K562 (cell line): ENCODE results near the gene PEX7. TPM values are rescaled to one million over a fixed set of nuclear protein-coding genes. Genes with fewer than 3 reads are reported as not detected.

Experiments
- CAMTA2 ChIP-seq: fragments of 250-450 bp; sonication (Bioruptor Pico); conservative IDR thresholded peaks from 2 replicates; pipeline ENCODE4 v1.5.1; 2022
- CEBPZ ChIP-seq: fragments of 150-350 bp; IDR thresholded peaks from 2 replicates; pipeline ENCODE4 v1.6.1; 2014; ENCODE audit warnings: low read depth, mild to moderate bottlenecking, low read length, borderline replicate concordance
- FUS ChIP-seq: fragments of 200-400 bp; formaldehyde crosslinking; optimal IDR thresholded peaks from 2 replicates; pipeline ENCODE3; 2017; ENCODE audit warnings: low read depth, low read length
- KLF1 ChIP-seq: fragments of 450-650 bp; IDR thresholded peaks from 2 replicates; pipeline ENCODE4 v1.6.1; 2016; ENCODE audit warnings: missing genetic modification characterization, missing compliant biosample characterization
- PBX2 ChIP-seq, 2 experiments: IDR thresholded peaks in 1 of 2; conservative IDR thresholded peaks in 1 of 2; 2 replicates each; pipeline ENCODE4 v1.6.1; 2016; ENCODE audit warnings: low read depth in 2 of 2, mild to moderate bottlenecking in 1 of 2, missing compliant biosample characterization in 1 of 2, missing genetic modification characterization in 1 of 2, moderate library complexity in 1 of 2
- SETDB1 ChIP-seq: IDR thresholded peaks from one replicate; pipeline ENCODE4 v1.6.1; 2012; ENCODE audit warnings: low read length, control low read depth, inconsistent platforms
- TBP ChIP-seq: optimal IDR thresholded peaks from 2 replicates; pipeline ENCODE3; 2011; ENCODE audit warnings: low read depth, low read length, improper control_type of control experiment
- TFAM ChIP-seq: fragments of 250-450 bp; sonication (Bioruptor Pico); conservative IDR thresholded peaks from 2 replicates; pipeline ENCODE4 v1.5.0; 2021; ENCODE audit warnings: mild to moderate bottlenecking, moderate library complexity
- TOE1 ChIP-seq, 2 experiments: fragments of 450-650 bp in 1 of 2; sonication (generic) in 1 of 2; formaldehyde crosslinking in 1 of 2; IDR thresholded peaks; 2 replicates each; pipeline versions ENCODE4 v1.7.1 to v1.8.0; 2016 to 2022; ENCODE audit warnings: borderline replicate concordance in 2 of 2, mild to moderate bottlenecking in 2 of 2, antibody characterized with exemption in 1 of 2, inconsistent platforms in 1 of 2, low read depth in 1 of 2, missing genetic modification reagents in 1 of 2, moderate library complexity in 1 of 2
- XRCC3 ChIP-seq: fragments of 450-650 bp; IDR thresholded peaks from 2 replicates; pipeline ENCODE4 v1.6.1; 2017; ENCODE audit warnings: mild to moderate bottlenecking, moderate library complexity
- ZNF324 ChIP-seq: fragments of 250-450 bp; sonication (Bioruptor Pico); IDR thresholded peaks from 2 replicates; pipeline ENCODE4 v1.4.0; 2020; ENCODE audit warnings: mild to moderate bottlenecking
- polyA plus RNA-seq, 8 experiments: library from polyadenylated mRNA; depleted of rRNA in 4 of 8; stranded (reverse) in 5 of 8; unstranded in 3 of 8; fragments of >200 nt; fragmentation: Nextera tagmentation in 2 of 8; fragmentation: Illumina TruSeq in 1 of 8; extraction: Ambion mirVana in 2 of 8; extraction: Trizol in 1 of 8; gene quantifications; 2 replicates each; pipeline versions ENCODE4 v1.2.1 to v1.2.3, GENCODE V29; 2011 to 2014; ENCODE audit warnings: inconsistent platforms in 1 of 8, missing spikeins in 1 of 8
- total RNA-seq, 7 experiments: library from RNA; depleted of rRNA in 6 of 7; stranded (reverse); fragments of >200 nt in 6 of 7; fragmentation: Illumina TruSeq in 2 of 7; extraction: Trizol in 2 of 7; gene quantifications; 2 replicates each; pipeline versions ENCODE4 v1.2.1 to v1.2.3, GENCODE V29; 2011 to 2021; ENCODE audit warnings: low replicate concordance in 1 of 7
- TF ChIP-seq, protein P1 (sequence below): IDR thresholded peaks from 2 replicates; pipeline ENCODE4 v1.6.1; 2011; ENCODE audit not compliant: insufficient read length; ENCODE audit errors: extremely low read depth
- TF ChIP-seq, protein P2 (sequence below): sonication (generic); formaldehyde crosslinking; IDR thresholded peaks from 2 replicates; pipeline ENCODE4 v1.5.0; 2020; ENCODE audit warnings: missing genetic modification reagents

The PEX7 gene
- total and polyA plus RNA-seq, 9 of the 15 experiments (the other 6 are each of a cell fraction or from before 2014, with no cell fraction given) = 1.6 to 12.9 (median 9.1) TPM

DNA sequence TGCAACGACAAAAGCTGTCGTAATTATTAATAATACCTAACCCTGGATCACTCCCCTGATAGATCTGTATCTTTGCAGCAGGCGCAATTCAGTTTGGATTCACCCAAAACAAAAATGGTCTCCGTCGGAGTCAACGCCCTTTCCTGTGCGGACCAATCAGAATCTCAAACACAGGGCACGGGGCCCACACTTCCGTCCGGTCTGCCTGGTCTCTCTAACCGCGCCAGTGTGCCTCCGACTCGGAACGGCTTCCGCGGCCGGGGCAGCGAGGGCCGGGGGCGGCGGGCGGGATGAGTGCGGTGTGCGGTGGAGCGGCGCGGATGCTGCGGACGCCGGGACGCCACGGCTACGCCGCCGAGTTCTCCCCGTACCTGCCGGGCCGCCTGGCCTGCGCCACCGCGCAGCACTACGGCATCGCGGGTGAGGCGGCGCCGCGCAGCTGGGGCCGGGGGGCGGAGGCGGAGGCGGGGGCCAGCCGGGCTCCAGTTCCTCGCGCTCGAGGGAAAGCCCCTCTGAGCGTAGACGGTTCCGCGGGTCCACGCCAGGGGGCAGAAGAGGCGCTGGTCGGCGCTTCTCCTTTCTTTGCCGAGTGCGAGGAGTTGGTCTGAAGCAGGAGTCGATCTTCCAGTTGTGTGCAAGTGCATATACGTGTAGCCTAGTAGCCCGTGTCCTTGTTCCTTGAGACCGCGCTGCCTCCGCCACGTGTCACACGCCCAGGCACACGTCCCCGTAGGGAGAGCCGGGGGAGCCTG, at the start of gene PEX7 (continued):
- TF ChIP-seq TBP = peak; percentile 65
- TF ChIP-seq PBX2 (CRISPR knock-in tag; IDR thresholded peaks at IDR 0.05; ENCODE audit: low read depth) = no peak
- TF ChIP-seq PBX2 (tag; conservative IDR thresholded peaks at IDR 0.05; ENCODE audit: low read depth) = no peak
- no peak for TF ChIP-seq TOE1 (IDR thresholded peaks at IDR 0.05; ENCODE audit: borderline replicate concordance)
- TF ChIP-seq TOE1 (CRISPR knock-in tag; IDR thresholded peaks at IDR 0.05; ENCODE audit: borderline replicate concordance, low read depth) = 0 out of 2 replicates have a peak, but pooled peaks have one; percentile 21
- TF ChIP-seq, protein P1, sequence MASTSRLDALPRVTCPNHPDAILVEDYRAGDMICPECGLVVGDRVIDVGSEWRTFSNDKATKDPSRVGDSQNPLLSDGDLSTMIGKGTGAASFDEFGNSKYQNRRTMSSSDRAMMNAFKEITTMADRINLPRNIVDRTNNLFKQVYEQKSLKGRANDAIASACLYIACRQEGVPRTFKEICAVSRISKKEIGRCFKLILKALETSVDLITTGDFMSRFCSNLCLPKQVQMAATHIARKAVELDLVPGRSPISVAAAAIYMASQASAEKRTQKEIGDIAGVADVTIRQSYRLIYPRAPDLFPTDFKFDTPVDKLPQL = no peak
- no peak for TF ChIP-seq ZNF324 (CRISPR knock-in tag)
- TF ChIP-seq CAMTA2 = no peak
- TF ChIP-seq KLF1 (tag) = 0 out of 2 replicates have a peak, but pooled peaks have one; percentile 37
- TF ChIP-seq CEBPZ = no peak
- TF ChIP-seq, protein P2, sequence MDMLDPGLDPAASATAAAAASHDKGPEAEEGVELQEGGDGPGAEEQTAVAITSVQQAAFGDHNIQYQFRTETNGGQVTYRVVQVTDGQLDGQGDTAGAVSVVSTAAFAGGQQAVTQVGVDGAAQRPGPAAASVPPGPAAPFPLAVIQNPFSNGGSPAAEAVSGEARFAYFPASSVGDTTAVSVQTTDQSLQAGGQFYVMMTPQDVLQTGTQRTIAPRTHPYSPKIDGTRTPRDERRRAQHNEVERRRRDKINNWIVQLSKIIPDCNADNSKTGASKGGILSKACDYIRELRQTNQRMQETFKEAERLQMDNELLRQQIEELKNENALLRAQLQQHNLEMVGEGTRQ (CRISPR knock-in tag) = peak; percentile 97
- TF ChIP-seq TFAM = no peak
- TF ChIP-seq FUS = no peak
- TF ChIP-seq XRCC3 = no peak
- TF ChIP-seq SETDB1 = no peak
